ENCODE data around the gene MPST. TPM values are rescaled to one million over a fixed set of nuclear protein-coding genes. Genes with fewer than 3 reads are reported as not detected.

The MPST gene
- total RNA-seq, 2 experiments from 2014 or later, result 61.8 to 124 TPM

GRCh38 chr22:37063431-37064420 is 44.2 kb downstream of the MPST start:
- POLR2A ChIA-PET, result no interaction called here
- intact Hi-C loops (cut with micrococcal nuclease; ENCODE audit: unreplicated experiment), result no loop called here
- H3K9me2 ChIP-seq (ENCODE audit: insufficient read depth, low read length), result no peaks in the 10 kb centered on the region
- no peak overlapping the region for H2AFZ ChIP-seq (ENCODE audit: low read length)
- H3K36me3 ChIP-seq (ENCODE audit: insufficient read depth, low read length), result no peaks in the 10 kb centered on the region
- TF ChIP-seq CTCF (conservative IDR thresholded peaks at IDR 0.05; ENCODE audit: low read length) (no peak), EZH2phosphoT487 (IDR thresholded peaks at IDR 0.05; ENCODE audit: borderline replicate concordance, low read depth, low read length) (no peak)
- no peaks in the 10 kb centered on the region for H3K4me1 ChIP-seq (ENCODE audit: insufficient read depth, low read length, poor library complexity, severe bottlenecking)
- no peaks in the 10 kb centered on the region for H4K20me1 ChIP-seq (ENCODE audit: insufficient read depth, low read length)
- no TSS peak for BruUV-seq (replicated peaks)
- CTCF ChIA-PET (ENCODE audit: unreplicated experiment), result no interaction called here
- no peaks in the 10 kb centered on the region for H3K9me3 ChIP-seq (ENCODE audit: low read length)
- H3K27ac ChIP-seq (ENCODE audit: low read depth, low read length, poor library complexity, severe bottlenecking), result no peak overlapping the region
- H3K4me3 ChIP-seq (ENCODE audit: low read depth, low read length, poor library complexity, severe bottlenecking), result no peak overlapping the region
- no peaks in the 10 kb centered on the region for H3K79me2 ChIP-seq (ENCODE audit: insufficient read depth, low read depth, low read length)
- H3K4me2 ChIP-seq (ENCODE audit: low read length), result no peak overlapping the region
- DNase-seq (ENCODE audit: low spot score), result no peak

- H4K20me1 ChIP-seq (ENCODE audit: insufficient read depth, low read length), result no peaks in the 10 kb centered on the region
- CTCF ChIA-PET (ENCODE audit: unreplicated experiment), result no interaction called here
- H3K4me1 ChIP-seq (ENCODE audit: insufficient read depth, low read length, poor library complexity, severe bottlenecking), result no peaks in the 10 kb centered on the region
- no peaks in the 10 kb centered on the region for H3K79me2 ChIP-seq (ENCODE audit: insufficient read depth, low read depth, low read length)
- no peaks in the 10 kb centered on the region for H3K9me3 ChIP-seq (ENCODE audit: low read length)
- BruUV-seq (replicated peaks), result no TSS peak
- no peak overlapping the region for H3K4me3 ChIP-seq (ENCODE audit: low read depth, low read length, poor library complexity, severe bottlenecking)
- no peak overlapping the region for H3K4me2 ChIP-seq (ENCODE audit: low read length)
- TF ChIP-seq CTCF (conservative IDR thresholded peaks at IDR 0.05; ENCODE audit: low read length), result no peak
- no peak for TF ChIP-seq EZH2phosphoT487 (IDR thresholded peaks at IDR 0.05; ENCODE audit: borderline replicate concordance, low read depth, low read length)
- no peak for DNase-seq (ENCODE audit: low spot score)
- no peak overlapping the region for H2AFZ ChIP-seq (ENCODE audit: low read length)
- POLR2A ChIA-PET, result no interaction called here
- H3K27ac ChIP-seq (ENCODE audit: low read depth, low read length, poor library complexity, severe bottlenecking), result no peak overlapping the region
- intact Hi-C loops (cut with micrococcal nuclease; ENCODE audit: unreplicated experiment), result no loop called here
- no peaks in the 10 kb centered on the region for H3K36me3 ChIP-seq (ENCODE audit: insufficient read depth, low read length)
- H3K9me2 ChIP-seq (ENCODE audit: insufficient read depth, low read length), result no peaks in the 10 kb centered on the region
These were observed 45.0 kb downstream of the MPST start for GRCh38 chr22:37064553-37064952.

- intact Hi-C loops (cut with micrococcal nuclease; ENCODE audit: unreplicated experiment), result no loop called here
- no peak overlapping the region for H3K4me2 ChIP-seq (ENCODE audit: low read length)
These were observed 45.6 kb downstream of the MPST start for GRCh38 chr22:37065180-37065579.

More at GRCh38 chr22:37065180-37065579, 45.6 kb downstream of the MPST start:
- Histone ChIP-seq H3K9me3 (ENCODE audit: low read length) (no peaks in the 10 kb centered on the region), H2AFZ (ENCODE audit: low read length) (no peak overlapping the region), H3K36me3 (ENCODE audit: insufficient read depth, low read length) (no peaks in the 10 kb centered on the region), H4K20me1 (ENCODE audit: insufficient read depth, low read length) (no peaks in the 10 kb centered on the region), H3K27ac (ENCODE audit: low read depth, low read length, poor library complexity, severe bottlenecking) (no peak overlapping the region), H3K4me3 (ENCODE audit: low read depth, low read length, poor library complexity, severe bottlenecking) (no peak overlapping the region), H3K4me1 (ENCODE audit: insufficient read depth, low read length, poor library complexity, severe bottlenecking) (no peaks in the 10 kb centered on the region), H3K9me2 (ENCODE audit: insufficient read depth, low read length) (no peaks in the 10 kb centered on the region), H3K79me2 (ENCODE audit: insufficient read depth, low read depth, low read length) (no peaks in the 10 kb centered on the region)
- no TSS peak for BruUV-seq (replicated peaks)
- ChIA-PET CTCF (ENCODE audit: unreplicated experiment) (no interaction called here), POLR2A (no interaction called here)
- no peak for DNase-seq (ENCODE audit: low spot score)
- TF ChIP-seq CTCF (conservative IDR thresholded peaks at IDR 0.05; ENCODE audit: low read length) (no peak), EZH2phosphoT487 (IDR thresholded peaks at IDR 0.05; ENCODE audit: borderline replicate concordance, low read depth, low read length) (no peak)
